ENCODE measurements around the gene STRADA. TPM values are rescaled to one million over a fixed set of nuclear protein-coding genes. Genes with fewer than 3 reads are reported as not detected.

Gene STRADA
- total RNA-seq, 1 experiment from 2014 or later = 18.1 TPM

GRCh38 chr17:63703556-63704258 is 37.9 kb downstream of the STRADA start:
- Mint-ChIP-seq H3K27me3 (ENCODE audit: unreplicated experiment) (no peaks in the 10 kb centered on the region), H3K9me3 (ENCODE audit: low read depth, unreplicated experiment) (no peaks in the 10 kb centered on the region), H3K4me3 (ENCODE audit: low read depth, unreplicated experiment) (no peak overlapping the region), H3K36me3 (ENCODE audit: insufficient read depth, unreplicated experiment) (peaks cover 5% of the 10 kb centered on the region), H3K27ac (ENCODE audit: unreplicated experiment) (no peak overlapping the region), H3K4me1 (ENCODE audit: low read depth, unreplicated experiment) (no peaks in the 10 kb centered on the region)
- TF ChIP-seq CTCF (IDR thresholded peaks at IDR 0.05; ENCODE audit: unreplicated experiment) = no peak
- intact Hi-C loops (cut with micrococcal nuclease; ENCODE audit: unreplicated experiment) = no loop called here
- CTCF ChIA-PET = no interaction called here
- BruUV-seq (replicated peaks) = no TSS peak
- DNase-seq = no peak

- no peak for TF ChIP-seq CTCF (IDR thresholded peaks at IDR 0.05; ENCODE audit: unreplicated experiment)
- BruUV-seq (replicated peaks) = no TSS peak
- Mint-ChIP-seq H3K4me3 (ENCODE audit: low read depth, unreplicated experiment) (no peak overlapping the region), H3K36me3 (ENCODE audit: insufficient read depth, unreplicated experiment) (peaks cover 5% of the 10 kb centered on the region), H3K9me3 (ENCODE audit: low read depth, unreplicated experiment) (no peaks in the 10 kb centered on the region), H3K27ac (ENCODE audit: unreplicated experiment) (no peak overlapping the region), H3K27me3 (ENCODE audit: unreplicated experiment) (no peaks in the 10 kb centered on the region), H3K4me1 (ENCODE audit: low read depth, unreplicated experiment) (no peaks in the 10 kb centered on the region)
- DNase-seq = no peak
- intact Hi-C loops (cut with micrococcal nuclease; ENCODE audit: unreplicated experiment) = no loop called here
- CTCF ChIA-PET = no interaction called here
Observed at GRCh38 chr17:63703029-63703428, 38.6 kb downstream of the STRADA start.

GRCh38 chr17:63702721-63703015 is 38.9 kb downstream of the STRADA start:
- intact Hi-C loops (cut with micrococcal nuclease; ENCODE audit: unreplicated experiment) = no loop called here
- H3K4me3 Mint-ChIP-seq (ENCODE audit: low read depth, unreplicated experiment) = no peak overlapping the region
- H3K27me3 Mint-ChIP-seq (ENCODE audit: unreplicated experiment) = no peaks in the 10 kb centered on the region
- H3K36me3 Mint-ChIP-seq (ENCODE audit: insufficient read depth, unreplicated experiment) = peaks cover 5% of the 10 kb centered on the region
- DNase-seq = no peak
- no TSS peak for BruUV-seq (replicated peaks)
- TF ChIP-seq CTCF (IDR thresholded peaks at IDR 0.05; ENCODE audit: unreplicated experiment) = no peak
- CTCF ChIA-PET = no interaction called here
- no peaks in the 10 kb centered on the region for H3K9me3 Mint-ChIP-seq (ENCODE audit: low read depth, unreplicated experiment)
- no peaks in the 10 kb centered on the region for H3K4me1 Mint-ChIP-seq (ENCODE audit: low read depth, unreplicated experiment)
- H3K27ac Mint-ChIP-seq (ENCODE audit: unreplicated experiment) = no peak overlapping the region

GRCh38 chr17:63701868-63702720 is 39.5 kb downstream of the STRADA start:
- no peaks in the 10 kb centered on the region for H3K9me3 Mint-ChIP-seq (ENCODE audit: low read depth, unreplicated experiment)
- peaks cover 5% of the 10 kb centered on the region for H3K36me3 Mint-ChIP-seq (ENCODE audit: insufficient read depth, unreplicated experiment)
- no peak for TF ChIP-seq CTCF (IDR thresholded peaks at IDR 0.05; ENCODE audit: unreplicated experiment)
- no peaks in the 10 kb centered on the region for H3K4me1 Mint-ChIP-seq (ENCODE audit: low read depth, unreplicated experiment)
- DNase-seq = no peak
- H3K27me3 Mint-ChIP-seq (ENCODE audit: unreplicated experiment) = no peaks in the 10 kb centered on the region
- intact Hi-C loops (cut with micrococcal nuclease; ENCODE audit: unreplicated experiment) = no loop called here
- no peak overlapping the region for H3K4me3 Mint-ChIP-seq (ENCODE audit: low read depth, unreplicated experiment)
- CTCF ChIA-PET = no interaction called here
- no peak overlapping the region for H3K27ac Mint-ChIP-seq (ENCODE audit: unreplicated experiment)
- no TSS peak for BruUV-seq (replicated peaks)

Measured in Calu3 (cell line).